ENCODE measurements around the gene DCLK2. TPM values are rescaled to one million over a fixed set of nuclear protein-coding genes. Genes with fewer than 3 reads are reported as not detected.

Gene DCLK2
- total RNA-seq, 2 donors from 2014 or later = 3.1 to 3.9 TPM

GRCh38 chr4:150038335-150039076, 39.7 kb upstream of the DCLK2 start:
- Histone ChIP-seq H3K27me3 (no peaks in the 10 kb centered on the region), H3K36me3 (no peaks in the 10 kb centered on the region), H3K4me3 (no peak overlapping the region), H3K27ac (no peak overlapping the region), H3K9me3 (no peaks in the 10 kb centered on the region), H3K4me1 (no peaks in the 10 kb centered on the region), H3K9ac (ENCODE audit: low read depth in 2 of 2, low read length in 2 of 2) (no peak overlapping the region)
- TF ChIP-seq CTCF (IDR thresholded peaks at IDR 0.05) = no peak
- intact Hi-C loops (cut with DNase I) = no loop called here
- no peak for DNase-seq

- H3K27me3 ChIP-seq = no peaks in the 10 kb centered on the region
- intact Hi-C loops (cut with DNase I) = no loop called here
- H3K9ac ChIP-seq (ENCODE audit: low read depth in 2 of 2, low read length in 2 of 2) = no peak overlapping the region
- H3K4me3 ChIP-seq = no peak overlapping the region
- H3K4me1 ChIP-seq = no peaks in the 10 kb centered on the region
- no peak for TF ChIP-seq CTCF (IDR thresholded peaks at IDR 0.05)
- no peak overlapping the region for H3K27ac ChIP-seq
- no peaks in the 10 kb centered on the region for H3K9me3 ChIP-seq
- H3K36me3 ChIP-seq = no peaks in the 10 kb centered on the region
- no peak for DNase-seq
Observed at GRCh38 chr4:150039274-150040127, 38.7 kb upstream of the DCLK2 start.

- Histone ChIP-seq H3K27me3 (no peaks in the 10 kb centered on the region), H3K9ac (ENCODE audit: low read depth in 2 of 2, low read length in 2 of 2) (no peak overlapping the region), H3K4me1 (no peaks in the 10 kb centered on the region), H3K36me3 (no peaks in the 10 kb centered on the region), H3K27ac (no peak overlapping the region), H3K9me3 (no peaks in the 10 kb centered on the region), H3K4me3 (no peak overlapping the region)
- no peak for TF ChIP-seq CTCF (IDR thresholded peaks at IDR 0.05)
- intact Hi-C loops (cut with DNase I) = no loop called here
- DNase-seq = no peak
Observed at GRCh38 chr4:150044517-150044916, 33.7 kb upstream of the DCLK2 start.

- intact Hi-C loops (cut with DNase I) = no loop called here
- no peak for TF ChIP-seq CTCF (IDR thresholded peaks at IDR 0.05)
- H3K9ac ChIP-seq (ENCODE audit: low read depth in 2 of 2, low read length in 2 of 2) = no peak overlapping the region
- no peaks in the 10 kb centered on the region for H3K36me3 ChIP-seq
- no peak for DNase-seq
- no peaks in the 10 kb centered on the region for H3K27me3 ChIP-seq
- no peak overlapping the region for H3K27ac ChIP-seq
- no peaks in the 10 kb centered on the region for H3K4me1 ChIP-seq
- no peak overlapping the region for H3K4me3 ChIP-seq
- H3K9me3 ChIP-seq = no peaks in the 10 kb centered on the region
Observed at GRCh38 chr4:150045410-150045809, 32.8 kb upstream of the DCLK2 start.

- no peaks in the 10 kb centered on the region for H3K27me3 ChIP-seq
- H3K4me3 ChIP-seq = no peak overlapping the region
- H3K27ac ChIP-seq = no peak overlapping the region
- intact Hi-C loops (cut with DNase I) = no loop called here
- no peaks in the 10 kb centered on the region for H3K9me3 ChIP-seq
- H3K9ac ChIP-seq (ENCODE audit: low read depth in 2 of 2, low read length in 2 of 2) = no peak overlapping the region
- no peaks in the 10 kb centered on the region for H3K4me1 ChIP-seq
- no peak for TF ChIP-seq CTCF (IDR thresholded peaks at IDR 0.05)
- DNase-seq = no peak
- H3K36me3 ChIP-seq = no peaks in the 10 kb centered on the region
Observed at GRCh38 chr4:150046728-150047217, 31.5 kb upstream of the DCLK2 start.

Measured in colonic mucosa (tissue), 4 donors.